Muscle layer of duodenum (tissue), 2 donors: ENCODE results near the gene GRIN2D.

ENCODE experiments used
- H3K27ac ChIP-seq: one replicate; pipeline ENCODE4 v1.7.0; 2013; ENCODE audit warnings: mild to moderate bottlenecking, low read length
- H3K27me3 ChIP-seq: one replicate; pipeline ENCODE4 v1.7.0; 2013; ENCODE audit warnings: low read depth, mild to moderate bottlenecking, control low read depth, low read length
- H3K36me3 ChIP-seq, 2 donors: one replicate each; pipeline ENCODE4 v1.7.0; 2013; ENCODE audit warnings: low read length in 2 of 2, control low read depth in 1 of 2, mild to moderate bottlenecking in 1 of 2; ENCODE audit not compliant: insufficient read depth in 2 of 2, control insufficient read depth in 1 of 2
- H3K4me1 ChIP-seq, 2 donors: one replicate each; pipeline ENCODE4 v1.7.0; 2013; ENCODE audit warnings: low read length in 2 of 2, mild to moderate bottlenecking in 2 of 2, control low read depth in 1 of 2, moderate library complexity in 1 of 2; ENCODE audit not compliant: insufficient read depth in 2 of 2, control insufficient read depth in 1 of 2
- H3K4me3 ChIP-seq, 2 donors: one replicate each; pipeline ENCODE4 v1.7.0; 2013; ENCODE audit warnings: low read length in 2 of 2, low read depth in 1 of 2, mild to moderate bottlenecking in 1 of 2
- H3K9me3 ChIP-seq, 2 donors: one replicate each; pipeline ENCODE4 v1.7.0; 2013; ENCODE audit warnings: low read length in 2 of 2, control low read depth in 1 of 2, mild to moderate bottlenecking in 1 of 2; ENCODE audit not compliant: control insufficient read depth in 1 of 2
- donor health status: healthy.

GRIN2D gene

DNA sequence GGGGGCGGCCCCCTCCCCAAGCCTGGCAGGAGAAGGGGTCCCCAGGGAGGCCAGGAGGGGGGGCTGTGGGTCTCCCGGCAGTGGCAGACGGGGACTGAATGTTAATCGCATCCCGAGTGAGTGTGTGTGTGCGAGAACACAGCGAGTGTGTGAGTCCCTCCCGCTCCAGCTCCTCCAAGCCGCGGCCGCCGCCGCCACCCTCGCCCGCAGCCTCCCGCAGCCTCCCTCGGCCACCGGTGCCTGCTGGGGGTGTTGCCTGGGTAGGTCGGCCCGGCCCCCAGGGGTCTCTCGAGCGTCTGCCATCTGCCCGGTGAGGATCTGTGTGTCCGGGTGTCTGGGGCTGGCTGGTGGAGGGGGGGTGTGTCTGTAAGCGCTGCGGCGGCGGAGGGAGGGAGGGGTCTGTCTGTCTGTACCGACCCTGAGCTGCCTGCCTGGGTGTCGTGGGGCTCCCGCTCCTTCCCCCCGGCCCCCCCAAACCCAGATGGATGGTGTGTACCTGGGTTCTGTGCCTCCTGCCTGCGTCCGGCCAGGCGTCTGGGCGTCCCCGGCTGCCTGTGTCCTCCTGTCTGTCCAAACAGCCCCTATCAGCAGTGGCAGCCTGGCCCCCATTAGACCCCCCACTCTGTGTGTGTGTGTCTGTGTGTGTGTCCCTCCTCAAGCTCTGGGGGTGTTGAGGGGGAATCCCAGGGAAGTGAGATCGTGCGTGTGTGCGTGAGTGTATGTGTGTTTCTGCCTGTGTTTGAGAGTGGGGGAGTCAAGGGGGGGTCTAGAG, at the start of gene GRIN2D:
Gene GRIN2D, plus strand, starts transcription at position 110 of the 772 bp plus-strand sequence. CDS start 4,725 bp downstream, outside the sequence.
- no peak within 1 kb of the TSS for H3K4me3 ChIP-seq
- H3K9me3 ChIP-seq = no peaks in the 10 kb centered on the region
- peaks cover 50% of the 10 kb centered on the region for H3K27me3 ChIP-seq
- H3K36me3 ChIP-seq = peaks cover 0 to 7% of the 10 kb centered on the region in 2 donors
- H3K4me1 ChIP-seq = peaks cover 0 to 24% of the 10 kb centered on the region in 2 donors
- no peak within 1 kb of the TSS for H3K27ac ChIP-seq

DNA sequence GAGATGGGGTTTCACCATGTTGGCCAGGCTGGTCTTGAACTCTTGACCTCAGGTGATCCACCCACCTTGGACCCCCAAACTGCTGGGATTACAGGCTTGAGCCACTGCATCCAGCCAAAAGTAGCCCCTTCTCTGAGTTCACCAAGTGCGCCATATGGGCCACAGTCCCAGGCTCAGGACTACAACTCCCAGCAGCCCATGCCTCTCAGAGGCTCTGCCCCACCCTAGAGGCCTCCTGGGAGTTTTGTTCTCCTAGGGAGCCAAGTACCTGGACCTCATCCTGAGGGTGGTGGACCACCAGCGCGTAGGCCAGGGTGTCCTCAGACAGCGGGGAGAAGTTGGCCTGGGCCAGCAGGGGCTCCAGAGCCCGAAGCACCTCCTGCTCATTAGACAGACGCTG, 48.6 kb upstream of the GRIN2D start:
- Histone ChIP-seq H3K36me3 (peaks cover 0 to 7% of the 10 kb centered on the region in 2 donors), H3K4me1 (no peaks in the 10 kb centered on the region), H3K9me3 (no peaks in the 10 kb centered on the region), H3K27ac (no peak overlapping the region), H3K27me3 (no peaks in the 10 kb centered on the region), H3K4me3 (no peak overlapping the region)

DNA sequence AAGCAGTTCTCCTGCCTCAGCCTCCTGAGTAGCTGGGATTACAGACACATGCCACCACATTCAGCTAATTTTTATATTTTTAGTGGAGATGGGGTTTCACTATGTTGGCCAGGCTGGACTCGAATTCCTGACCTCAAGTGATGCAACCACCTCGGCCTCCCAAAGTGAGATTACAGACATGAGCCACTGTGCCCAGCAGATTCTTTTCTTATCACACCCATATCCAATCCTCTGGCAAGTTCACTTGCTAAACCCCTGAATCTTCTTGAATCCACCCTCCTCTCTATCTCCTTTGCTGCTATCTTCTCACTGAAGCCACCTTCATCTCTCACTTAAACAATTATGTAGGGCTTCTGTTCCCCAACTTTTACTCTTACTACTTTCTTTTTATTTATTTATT, 47.3 kb upstream of the GRIN2D start:
- Histone ChIP-seq H3K4me3 (no peak overlapping the region), H3K27me3 (no peaks in the 10 kb centered on the region), H3K4me1 (no peaks in the 10 kb centered on the region), H3K36me3 (peaks cover 0 to 7% of the 10 kb centered on the region in 2 donors), H3K27ac (no peak overlapping the region), H3K9me3 (no peaks in the 10 kb centered on the region)

DNA sequence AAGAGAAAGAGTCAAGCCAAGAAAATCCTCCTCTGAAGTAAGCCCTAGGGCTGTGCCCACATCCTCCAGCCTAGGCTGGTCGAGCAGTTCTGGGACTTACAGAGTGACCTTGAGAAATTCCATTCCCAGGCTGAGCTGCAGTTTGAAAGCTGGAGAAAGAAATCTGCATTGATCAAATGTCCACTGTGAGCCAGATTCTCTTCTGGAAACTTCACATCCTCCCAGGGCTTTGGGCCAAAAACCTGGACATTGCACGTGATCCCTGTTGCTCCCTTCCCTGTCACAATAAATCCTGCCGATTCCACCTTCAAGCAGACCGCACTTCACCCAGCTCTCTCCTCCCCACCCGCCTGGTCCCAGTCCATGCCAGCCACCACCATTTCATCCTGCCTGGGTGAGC, 45.4 kb upstream of the GRIN2D start:
- no peak overlapping the region for H3K27ac ChIP-seq
- no peaks in the 10 kb centered on the region for H3K27me3 ChIP-seq
- H3K4me1 ChIP-seq = no peaks in the 10 kb centered on the region
- no peaks in the 10 kb centered on the region for H3K9me3 ChIP-seq
- no peak overlapping the region for H3K4me3 ChIP-seq
- H3K36me3 ChIP-seq = peaks cover 0 to 1% of the 10 kb centered on the region in 2 donors

DNA sequence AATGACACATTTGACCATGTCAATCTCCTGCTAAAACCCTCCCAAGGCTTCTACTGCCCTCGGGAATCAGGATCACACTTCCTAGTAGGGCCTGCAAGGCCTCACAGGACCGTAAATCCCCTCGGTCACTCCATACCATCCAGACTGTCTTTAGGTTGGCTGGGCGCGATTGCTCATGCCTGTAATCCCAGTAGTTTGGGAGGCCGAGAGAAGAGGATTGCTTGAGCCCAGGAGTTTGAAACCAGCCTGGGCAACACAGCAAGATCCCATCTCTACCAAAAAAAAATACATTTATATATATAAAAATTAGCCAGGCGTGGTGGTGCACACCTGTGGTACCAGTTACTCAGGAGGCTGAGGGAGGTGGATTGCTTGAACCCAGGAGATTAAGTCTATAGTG, 44.7 kb upstream of the GRIN2D start:
- no peaks in the 10 kb centered on the region for H3K4me1 ChIP-seq

DNA sequence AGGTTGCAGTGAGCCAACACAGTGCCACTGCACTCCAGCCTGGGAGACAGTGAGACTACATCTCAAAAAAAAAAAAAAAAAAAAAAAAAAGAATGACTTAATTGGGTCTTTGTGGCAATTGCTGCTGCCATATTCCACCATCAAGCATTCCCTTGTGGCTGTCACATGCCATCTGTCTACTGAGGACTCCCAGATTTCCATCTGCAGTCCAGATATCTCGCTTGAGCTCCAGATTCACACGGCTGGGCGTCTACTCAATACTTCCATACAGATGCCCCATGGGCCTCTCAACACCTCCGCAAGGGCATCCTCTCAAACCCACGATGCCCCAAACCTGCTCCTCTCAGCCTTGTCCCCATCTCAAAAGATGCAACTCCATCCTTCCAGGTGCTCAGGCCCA, 42.6 kb upstream of the GRIN2D start:
- Histone ChIP-seq H3K9me3 (no peaks in the 10 kb centered on the region), H3K27me3 (no peaks in the 10 kb centered on the region), H3K4me3 (no peak overlapping the region), H3K4me1 (no peaks in the 10 kb centered on the region), H3K36me3 (no peaks in the 10 kb centered on the region), H3K27ac (no peak overlapping the region)

More for the DNA sequence above, 44.7 kb upstream of the GRIN2D start:
- H3K4me3 ChIP-seq = no peak overlapping the region
- H3K27me3 ChIP-seq = no peaks in the 10 kb centered on the region
- H3K27ac ChIP-seq = no peak overlapping the region
- no peaks in the 10 kb centered on the region for H3K9me3 ChIP-seq
- no peaks in the 10 kb centered on the region for H3K36me3 ChIP-seq

DNA sequence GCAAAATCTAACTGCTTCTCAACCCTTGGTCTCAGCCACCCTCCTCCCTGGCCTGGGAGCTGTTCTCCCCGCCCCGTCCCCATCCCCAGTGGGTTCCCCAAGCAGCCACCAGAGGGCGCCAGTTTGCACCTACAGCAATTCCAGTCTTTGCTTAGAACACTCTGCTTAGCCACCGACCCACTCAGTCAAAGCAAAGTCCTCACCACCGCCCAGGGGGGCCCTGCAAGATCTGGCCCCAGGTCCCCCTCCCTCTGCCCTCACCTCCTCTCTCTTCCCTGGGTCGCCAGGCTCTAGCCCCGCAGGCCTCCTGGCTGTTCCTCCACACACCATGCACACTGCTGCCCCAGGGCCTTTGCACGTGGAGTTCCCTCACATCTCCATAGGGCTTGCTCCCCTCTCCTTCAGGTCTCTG, 42.1 kb upstream of the GRIN2D start:
- H3K9me3 ChIP-seq = no peaks in the 10 kb centered on the region
- H3K27ac ChIP-seq = no peak overlapping the region
- H3K27me3 ChIP-seq = no peaks in the 10 kb centered on the region
- H3K4me1 ChIP-seq = no peaks in the 10 kb centered on the region
- no peaks in the 10 kb centered on the region for H3K36me3 ChIP-seq
- H3K4me3 ChIP-seq = no peak overlapping the region

DNA sequence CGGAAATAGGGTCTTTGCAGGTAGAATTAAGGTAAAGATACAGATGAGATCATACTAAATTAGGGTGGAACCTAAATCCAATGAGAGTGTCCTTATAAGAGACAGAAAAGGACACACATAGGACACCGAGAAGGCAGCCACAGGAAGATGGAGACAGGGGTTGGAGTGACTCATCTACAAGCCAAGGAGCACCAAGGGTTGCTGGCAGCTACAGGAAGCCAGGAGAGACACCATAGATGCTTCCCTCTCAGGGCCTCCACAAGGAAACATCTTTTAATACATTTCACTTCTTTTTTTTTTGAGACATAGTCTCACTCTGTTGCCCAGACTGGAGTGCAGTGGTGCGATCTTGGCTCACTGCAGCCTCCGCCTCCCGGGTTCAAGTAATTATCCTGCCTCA, 39.8 kb upstream of the GRIN2D start:
- no peaks in the 10 kb centered on the region for H3K9me3 ChIP-seq
- H3K27me3 ChIP-seq = no peaks in the 10 kb centered on the region
- H3K4me1 ChIP-seq = no peaks in the 10 kb centered on the region
- H3K4me3 ChIP-seq = no peak overlapping the region
- H3K36me3 ChIP-seq = no peaks in the 10 kb centered on the region
- H3K27ac ChIP-seq = no peak overlapping the region

DNA sequence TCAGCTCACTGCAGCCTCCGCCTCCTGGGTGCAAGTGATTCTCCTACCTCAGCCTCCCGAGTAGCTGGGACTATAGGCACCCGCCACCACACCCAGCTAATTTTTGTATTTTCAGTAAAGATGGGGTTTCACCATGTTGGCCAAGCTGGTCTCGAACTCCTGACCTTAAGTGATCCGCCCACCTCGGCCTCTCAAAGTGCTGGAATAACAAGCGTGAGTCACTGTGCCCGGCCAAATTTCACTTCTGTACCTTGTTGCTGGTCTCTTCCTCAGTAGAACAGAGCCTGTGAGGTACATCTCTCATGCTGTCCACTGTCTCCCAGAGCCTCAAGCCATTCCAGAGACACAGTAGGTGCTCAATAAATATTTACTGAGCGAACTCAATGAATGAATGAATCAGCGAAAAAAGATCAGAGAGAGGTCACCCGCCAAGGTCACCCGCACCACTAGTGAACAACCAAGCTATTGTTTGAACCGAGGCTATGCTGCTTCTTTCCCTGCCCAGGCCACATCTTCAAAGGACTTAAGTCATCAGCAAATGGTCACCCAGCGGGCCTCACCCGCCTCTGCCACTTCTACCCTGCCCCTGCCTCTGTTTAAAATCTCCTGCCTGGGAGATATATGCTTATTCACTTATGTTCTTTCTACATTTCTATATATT, 39.0 kb upstream of the GRIN2D start:
- no peaks in the 10 kb centered on the region for H3K27me3 ChIP-seq
- H3K4me1 ChIP-seq = no peaks in the 10 kb centered on the region
- H3K9me3 ChIP-seq = no peaks in the 10 kb centered on the region
- no peak overlapping the region for H3K27ac ChIP-seq
- H3K36me3 ChIP-seq = no peaks in the 10 kb centered on the region
- H3K4me3 ChIP-seq = no peak overlapping the region

DNA sequence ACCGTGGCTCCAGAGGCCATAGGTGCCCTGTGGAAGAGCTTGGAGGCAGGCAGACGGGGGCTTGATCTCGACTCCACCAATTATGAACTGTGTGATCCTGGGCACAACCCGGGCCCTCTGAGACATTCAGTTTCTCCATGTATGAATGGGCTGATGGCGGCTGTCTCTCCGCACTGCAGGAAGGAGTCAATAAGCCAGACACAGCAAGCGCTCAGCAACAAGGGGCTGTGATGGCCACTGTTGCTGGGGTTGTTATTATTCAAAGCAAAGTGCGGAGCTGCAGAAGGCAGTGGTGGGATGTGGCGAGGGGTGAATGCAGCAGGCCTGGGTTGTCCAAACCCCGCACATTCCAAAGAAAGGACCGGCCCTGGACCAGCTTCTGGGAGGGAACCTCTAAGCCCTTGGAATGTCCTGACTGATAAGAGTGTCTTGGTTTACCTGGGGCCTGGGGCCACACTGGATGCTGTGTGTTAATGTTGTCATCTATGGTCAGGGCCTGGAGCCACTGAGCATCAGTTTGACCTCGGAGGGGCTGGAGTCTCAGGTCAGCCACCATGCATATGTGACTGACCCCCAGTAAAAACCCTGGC, 38.0 kb upstream of the GRIN2D start:
- no peaks in the 10 kb centered on the region for H3K4me1 ChIP-seq
- H3K4me3 ChIP-seq = no peak overlapping the region
- no peaks in the 10 kb centered on the region for H3K9me3 ChIP-seq
- peaks cover 0 to 3% of the 10 kb centered on the region in 2 donors for H3K36me3 ChIP-seq
- no peak overlapping the region for H3K27ac ChIP-seq
- no peaks in the 10 kb centered on the region for H3K27me3 ChIP-seq

DNA sequence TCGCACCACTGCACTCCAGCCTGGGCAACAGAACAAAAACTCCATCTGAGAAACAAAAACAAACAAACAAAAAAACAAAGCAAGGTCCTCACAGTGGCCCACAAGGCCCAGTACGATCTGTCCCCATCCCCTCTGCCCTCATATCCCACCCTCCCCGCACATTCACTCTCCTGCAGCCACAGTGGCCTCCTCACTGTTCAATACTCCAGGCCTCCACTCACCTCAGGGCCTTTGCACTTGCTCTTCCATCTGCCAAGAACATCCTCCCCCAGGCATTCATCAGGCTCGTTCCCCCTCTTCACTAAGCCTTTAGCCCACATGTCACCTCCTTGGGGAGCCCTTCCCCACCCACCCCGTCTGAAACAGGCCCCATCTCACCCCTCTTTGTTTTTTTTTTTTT, 34.3 kb upstream of the GRIN2D start:
- H3K4me3 ChIP-seq = no peak overlapping the region
- no peaks in the 10 kb centered on the region for H3K27me3 ChIP-seq
- H3K9me3 ChIP-seq = no peaks in the 10 kb centered on the region
- H3K27ac ChIP-seq = no peak overlapping the region
- peaks cover 0 to 3% of the 10 kb centered on the region in 2 donors for H3K36me3 ChIP-seq
- no peaks in the 10 kb centered on the region for H3K4me1 ChIP-seq
